Stimulated activated naive B cell treated with anti-CD40 and anti-IgM and Interleukin-4, amounts not matched to agents 10 μg/mL and 1 μg/mL and 100 μg/mL, for 72 hours (primary cell): ENCODE measurements around the gene SRRM4.

Source experiments
- ATAC-seq, 2 donors: fragments of 150-1000 bp; cut with Tn5 transposase; replicated peaks; 2 replicates each; pipeline ENCODE4 v1.10.0; 2021; ENCODE audit warnings: moderate library complexity in 1 of 2
- DNase-seq: peaks from one replicate; pipeline ENCODE4 v3.0.0; 2021
- H3K27ac Mint-ChIP-seq: one replicate; pipeline ENCODE4 v1.8.0; 2022; ENCODE audit warnings: mild to moderate bottlenecking, mixed read lengths
- H3K27me3 Mint-ChIP-seq, 2 donors: one replicate each; pipeline ENCODE4 v1.8.0; 2022; ENCODE audit warnings: mixed read lengths in 2 of 2
- H3K36me3 Mint-ChIP-seq, 2 donors: one replicate each; pipeline ENCODE4 v1.8.0; 2022; ENCODE audit warnings: mixed read lengths in 2 of 2, mild to moderate bottlenecking in 1 of 2
- H3K4me1 Mint-ChIP-seq, 2 donors: one replicate each; pipeline ENCODE4 v1.8.0; 2022; ENCODE audit warnings: mixed read lengths in 2 of 2, mild to moderate bottlenecking in 1 of 2
- H3K4me3 Mint-ChIP-seq, 2 donors: one replicate each; pipeline ENCODE4 v1.8.0; 2022; ENCODE audit warnings: mild to moderate bottlenecking in 2 of 2, mixed read lengths in 2 of 2, moderate library complexity in 1 of 2
- H3K9me3 Mint-ChIP-seq, 2 donors: one replicate each; pipeline ENCODE4 v1.8.0; 2022; ENCODE audit warnings: mixed read lengths in 2 of 2, mild to moderate bottlenecking in 1 of 2

SRRM4 gene

DNA sequence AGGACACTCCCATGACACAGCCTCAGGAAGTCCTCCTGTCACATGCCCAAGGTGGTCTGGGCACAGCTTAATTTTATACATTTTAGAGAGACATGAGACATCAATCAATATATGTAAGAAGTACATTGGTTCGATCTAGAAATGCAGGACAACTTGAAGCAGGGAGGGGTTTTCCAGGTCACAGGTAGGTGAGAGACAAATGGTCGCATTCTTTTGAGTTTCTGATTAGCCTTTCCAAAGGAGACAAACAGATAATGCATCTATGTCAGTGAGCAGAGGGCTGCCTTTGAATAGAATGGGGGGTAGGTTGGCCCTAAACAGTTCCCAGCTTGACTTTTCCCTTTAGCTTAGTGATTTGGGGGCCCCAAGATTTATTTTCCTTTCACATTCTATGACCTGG, 199.9 kb downstream of the SRRM4 start:
- Mint-ChIP-seq H3K9me3 (peaks cover 0 to 1% of the 10 kb centered on the region in 2 donors), H3K36me3 (peaks cover 0 to under 1% of the 10 kb centered on the region in 2 donors), H3K27ac (no peak overlapping the region), H3K4me1 (no peaks in the 10 kb centered on the region), H3K4me3 (no peak overlapping the region), H3K27me3 (peaks cover 19 to 31% of the 10 kb centered on the region in 2 donors)
- DNase-seq: no peak
- ATAC-seq: no peak

GRCh38 chr12:119181944-119182343, 200.6 kb downstream of the SRRM4 start:
- DNase-seq (no peak), ATAC-seq (no peak)
- H3K27ac Mint-ChIP-seq: no peak overlapping the region
- peaks cover 14 to 24% of the 10 kb centered on the region in 2 donors for H3K27me3 Mint-ChIP-seq
- H3K4me1 Mint-ChIP-seq: no peaks in the 10 kb centered on the region
- no peaks in the 10 kb centered on the region for H3K9me3 Mint-ChIP-seq
- H3K4me3 Mint-ChIP-seq: no peak overlapping the region
- no peaks in the 10 kb centered on the region for H3K36me3 Mint-ChIP-seq

DNA sequence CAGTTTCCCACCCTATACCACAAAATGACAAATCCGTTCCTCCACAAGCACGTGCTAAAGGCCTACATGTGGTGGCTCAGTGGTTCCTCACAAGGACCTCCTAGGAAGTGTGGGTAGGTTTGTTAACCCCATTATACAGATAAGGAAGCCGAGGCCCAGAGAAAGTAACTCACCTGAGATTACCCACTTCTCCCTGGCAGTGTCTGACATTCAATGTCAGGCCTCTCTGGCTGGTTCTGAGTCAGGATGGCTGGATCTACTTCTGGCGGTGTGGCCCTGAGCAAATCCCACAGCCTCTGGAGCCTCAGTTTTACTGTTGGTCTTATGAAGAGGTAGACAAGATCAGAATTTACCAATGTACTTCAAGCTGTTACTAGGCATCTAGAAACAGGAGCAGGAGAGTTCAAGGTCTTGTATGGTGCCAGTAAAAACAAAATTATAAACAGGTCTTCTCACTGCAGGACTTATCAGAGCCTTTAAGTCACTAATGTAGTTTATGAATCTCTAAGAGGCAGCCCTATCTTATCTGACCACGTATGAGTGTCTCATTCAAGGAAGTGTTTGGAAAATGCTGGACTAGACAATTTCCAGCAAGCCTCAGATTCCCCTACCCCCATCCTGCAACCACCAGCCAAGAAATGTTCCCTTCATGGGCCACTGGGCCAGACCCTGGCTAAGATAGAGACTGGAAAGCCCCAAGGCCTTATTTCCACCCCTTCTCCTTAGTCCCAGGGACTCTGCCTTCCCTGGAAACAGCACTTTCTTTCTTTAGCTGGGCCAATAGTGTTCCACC, 201.6 kb downstream of the SRRM4 start:
- Mint-ChIP-seq H3K27me3 (peaks cover 12 to 18% of the 10 kb centered on the region in 2 donors), H3K27ac (no peak overlapping the region), H3K4me3 (no peak overlapping the region), H3K4me1 (no peaks in the 10 kb centered on the region), H3K36me3 (no peaks in the 10 kb centered on the region), H3K9me3 (no peaks in the 10 kb centered on the region)
- DNase-seq: no peak
- ATAC-seq: no peak

- DNase-seq (no peak), ATAC-seq (no peak)
- no peaks in the 10 kb centered on the region for H3K9me3 Mint-ChIP-seq
- no peak overlapping the region for H3K4me3 Mint-ChIP-seq
- H3K27ac Mint-ChIP-seq: no peak overlapping the region
- no peaks in the 10 kb centered on the region for H3K4me1 Mint-ChIP-seq
- H3K27me3 Mint-ChIP-seq: peaks cover 7% of the 10 kb centered on the region in 2 donors
- H3K36me3 Mint-ChIP-seq: no peaks in the 10 kb centered on the region
These were observed 202.8 kb downstream of the SRRM4 start for GRCh38 chr12:119183942-119184695.

GRCh38 chr12:119195256-119195655, 213.9 kb downstream of the SRRM4 start:
- ATAC-seq: no peak

GRCh38 chr12:119198440-119198839, 217.1 kb downstream of the SRRM4 start:
- Mint-ChIP-seq H3K9me3 (peaks cover 4 to 6% of the 10 kb centered on the region in 2 donors), H3K4me3 (no peak overlapping the region), H3K36me3 (no peaks in the 10 kb centered on the region), H3K4me1 (no peaks in the 10 kb centered on the region), H3K27ac (no peak overlapping the region), H3K27me3 (peaks cover 0 to 9% of the 10 kb centered on the region in 2 donors)
- DNase-seq (no peak), ATAC-seq (no peak)

More at GRCh38 chr12:119195256-119195655, 213.9 kb downstream of the SRRM4 start:
- Mint-ChIP-seq H3K4me1 (no peaks in the 10 kb centered on the region), H3K4me3 (no peak overlapping the region), H3K27ac (no peak overlapping the region), H3K36me3 (no peaks in the 10 kb centered on the region), H3K9me3 (peaks cover 4 to 6% of the 10 kb centered on the region in 2 donors), H3K27me3 (no peaks in the 10 kb centered on the region)
- no peak for DNase-seq

DNA sequence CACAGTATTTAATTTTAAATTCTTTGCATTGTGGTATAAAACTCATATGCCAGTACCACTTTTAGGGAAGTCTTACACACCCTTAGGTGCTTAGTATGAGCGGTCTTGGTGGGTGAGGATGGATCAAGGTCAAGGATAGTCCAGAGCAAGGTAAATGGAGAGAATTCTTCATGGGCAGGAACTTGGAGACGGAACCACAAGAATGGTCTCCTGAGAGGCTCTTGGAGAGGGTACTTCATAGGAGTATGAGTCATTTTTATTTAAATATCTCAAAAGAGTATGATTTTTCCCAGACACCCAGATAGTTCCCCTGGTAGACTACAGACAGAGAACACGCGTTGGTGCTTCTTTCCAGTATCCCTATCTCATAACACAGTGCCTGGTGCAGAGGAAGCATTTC, 219.3 kb downstream of the SRRM4 start:
- ATAC-seq (no peak), DNase-seq (no peak)
- no peak overlapping the region for H3K27ac Mint-ChIP-seq
- H3K27me3 Mint-ChIP-seq: peaks cover 0 to 10% of the 10 kb centered on the region in 2 donors
- H3K36me3 Mint-ChIP-seq: no peaks in the 10 kb centered on the region
- no peaks in the 10 kb centered on the region for H3K9me3 Mint-ChIP-seq
- no peaks in the 10 kb centered on the region for H3K4me1 Mint-ChIP-seq
- H3K4me3 Mint-ChIP-seq: no peak overlapping the region

- Mint-ChIP-seq H3K4me1 (no peaks in the 10 kb centered on the region), H3K36me3 (no peaks in the 10 kb centered on the region), H3K27me3 (peaks cover 0 to 10% of the 10 kb centered on the region in 2 donors), H3K27ac (no peak overlapping the region), H3K9me3 (no peaks in the 10 kb centered on the region), H3K4me3 (no peak overlapping the region)
- no peak for ATAC-seq
- no peak for DNase-seq
These were observed 220.6 kb downstream of the SRRM4 start for GRCh38 chr12:119201789-119202543.

DNA sequence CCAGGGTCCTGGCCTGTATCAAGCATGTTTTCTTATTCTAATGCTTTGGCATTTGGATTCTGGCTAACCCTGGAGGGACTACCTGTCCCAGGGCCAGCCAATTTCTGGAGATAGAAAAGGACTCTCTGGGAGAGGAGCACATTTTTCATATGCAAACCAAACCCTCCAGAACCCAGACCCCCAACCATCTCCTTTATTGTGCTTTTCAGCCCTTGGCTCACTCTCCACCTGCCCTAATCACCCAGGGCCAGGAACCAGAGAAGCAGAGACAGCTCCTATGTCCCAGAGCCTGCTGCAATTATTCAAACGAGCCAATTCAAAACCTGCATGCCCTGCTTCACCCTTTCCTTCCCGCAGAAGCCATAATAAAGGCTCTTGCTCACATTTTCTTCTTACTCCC, 221.2 kb downstream of the SRRM4 start:
- H3K27ac Mint-ChIP-seq: no peak overlapping the region
- no peak for DNase-seq
- no peaks in the 10 kb centered on the region for H3K36me3 Mint-ChIP-seq
- H3K4me1 Mint-ChIP-seq: no peaks in the 10 kb centered on the region
- H3K9me3 Mint-ChIP-seq: no peaks in the 10 kb centered on the region
- H3K4me3 Mint-ChIP-seq: no peak overlapping the region
- peaks cover 0 to 10% of the 10 kb centered on the region in 2 donors for H3K27me3 Mint-ChIP-seq
- no peak for ATAC-seq

GRCh38 chr12:119204131-119204530, 222.8 kb downstream of the SRRM4 start:
- no peak for DNase-seq
- Mint-ChIP-seq H3K4me1 (no peaks in the 10 kb centered on the region), H3K27ac (no peak overlapping the region), H3K9me3 (no peaks in the 10 kb centered on the region), H3K4me3 (no peak overlapping the region), H3K36me3 (no peaks in the 10 kb centered on the region), H3K27me3 (peaks cover 0 to 19% of the 10 kb centered on the region in 2 donors)
- no peak for ATAC-seq

GRCh38 chr12:119204671-119205285, 223.4 kb downstream of the SRRM4 start:
- Mint-ChIP-seq H3K4me3 (no peak overlapping the region), H3K27ac (no peak overlapping the region), H3K36me3 (no peaks in the 10 kb centered on the region), H3K27me3 (peaks cover 0 to 19% of the 10 kb centered on the region in 2 donors), H3K9me3 (no peaks in the 10 kb centered on the region), H3K4me1 (no peaks in the 10 kb centered on the region)
- DNase-seq (no peak), ATAC-seq (no peak)

- DNase-seq: no peak
- H3K27me3 Mint-ChIP-seq: peaks cover 0 to 19% of the 10 kb centered on the region in 2 donors
These were observed 225.2 kb downstream of the SRRM4 start for GRCh38 chr12:119206348-119207062.

GRCh38 chr12:119207063-119207560, 225.8 kb downstream of the SRRM4 start:
- H3K27me3 Mint-ChIP-seq: peaks cover 0 to 19% of the 10 kb centered on the region in 2 donors
- H3K27ac Mint-ChIP-seq: no peak overlapping the region

More at GRCh38 chr12:119206348-119207062, 225.2 kb downstream of the SRRM4 start:
- no peak for ATAC-seq
- peaks cover 0 to 1% of the 10 kb centered on the region in 2 donors for H3K9me3 Mint-ChIP-seq
- H3K4me3 Mint-ChIP-seq: no peak overlapping the region
- H3K36me3 Mint-ChIP-seq: no peaks in the 10 kb centered on the region
- H3K4me1 Mint-ChIP-seq: no peaks in the 10 kb centered on the region
- no peak overlapping the region for H3K27ac Mint-ChIP-seq

More at GRCh38 chr12:119207063-119207560, 225.8 kb downstream of the SRRM4 start:
- H3K4me3 Mint-ChIP-seq: no peak overlapping the region
- ATAC-seq (no peak), DNase-seq (no peak)
- no peaks in the 10 kb centered on the region for H3K4me1 Mint-ChIP-seq
- no peaks in the 10 kb centered on the region for H3K36me3 Mint-ChIP-seq
- peaks cover 0 to 1% of the 10 kb centered on the region in 2 donors for H3K9me3 Mint-ChIP-seq
